H9 (cell line): ENCODE results near the gene CRP. TPM values are rescaled to one million over a fixed set of nuclear protein-coding genes. Genes with fewer than 3 reads are reported as not detected.

Source experiments
- DNase-seq: peaks from one replicate; pipeline ENCODE4 v3.0.0-alpha.2; 2017
- H2AFZ ChIP-seq: one replicate; pipeline ENCODE4 v1.6.1; 2013; ENCODE audit warnings: mild to moderate bottlenecking, low read length, control low read depth, moderate library complexity
- H2AK5ac ChIP-seq: 2 replicates; pipeline ENCODE4 v1.6.1; 2013; ENCODE audit warnings: low read length, control low read depth, mixed read lengths; ENCODE audit not compliant: insufficient read length
- H2BK120ac ChIP-seq: one replicate; pipeline ENCODE4 v1.6.1; 2013; ENCODE audit warnings: low read depth, mild to moderate bottlenecking, low read length, control low read depth, inconsistent platforms; ENCODE audit not compliant: poor library complexity, severe bottlenecking
- H2BK12ac ChIP-seq: 2 replicates; pipeline ENCODE4 v1.6.1; 2013; ENCODE audit warnings: low read length, control low read depth, mixed read lengths, low read depth; ENCODE audit not compliant: insufficient read length
- H2BK15ac ChIP-seq: 2 replicates; pipeline ENCODE4 v1.6.1; 2013; ENCODE audit warnings: low read depth, low read length, control low read depth
- H2BK20ac ChIP-seq: one replicate; pipeline ENCODE4 v1.6.1; 2013; ENCODE audit warnings: low read depth, mild to moderate bottlenecking, low read length, control low read depth, inconsistent platforms; ENCODE audit not compliant: poor library complexity, severe bottlenecking
- H2BK5ac ChIP-seq: 2 replicates; pipeline ENCODE4 v1.6.1; 2013; ENCODE audit warnings: low read length, control low read depth, mixed read lengths; ENCODE audit not compliant: insufficient read length
- H3K14ac ChIP-seq: 2 replicates; pipeline ENCODE4 v1.6.1; 2013; ENCODE audit warnings: low read length, control low read depth; ENCODE audit not compliant: insufficient read depth
- H3K18ac ChIP-seq: 2 replicates; pipeline ENCODE4 v1.6.1; 2013; ENCODE audit warnings: low read depth, mild to moderate bottlenecking, mixed read lengths, low read length, control low read depth; ENCODE audit not compliant: insufficient read length
- H3K23ac ChIP-seq: 2 replicates; pipeline ENCODE4 v1.6.1; 2013; ENCODE audit warnings: low read length, control low read depth, mixed read lengths, low read depth; ENCODE audit not compliant: insufficient read length
- H3K23me2 ChIP-seq: 2 replicates; pipeline ENCODE4 v1.6.1; 2013; ENCODE audit warnings: low read depth, mild to moderate bottlenecking, mixed read lengths, low read length, control low read depth; ENCODE audit not compliant: insufficient read length, poor library complexity, severe bottlenecking
- H3K27ac ChIP-seq: 2 replicates; pipeline ENCODE4 v1.5.1; 2013; ENCODE audit warnings: low read length, control low read depth, mixed read lengths, low read depth; ENCODE audit not compliant: insufficient read length
- H3K27me3 ChIP-seq: 2 replicates; pipeline ENCODE4 v1.6.1; 2013; ENCODE audit warnings: low read length, control low read depth, inconsistent platforms; ENCODE audit not compliant: insufficient read depth
- H3K4ac ChIP-seq: 2 replicates; pipeline ENCODE4 v1.6.1; 2013; ENCODE audit warnings: low read depth, mild to moderate bottlenecking, control low read depth, inconsistent platforms, low read length, moderate library complexity
- H3K4me1 ChIP-seq: 2 replicates; pipeline ENCODE4 v1.6.1; 2013; ENCODE audit warnings: low read length, control low read depth, inconsistent platforms; ENCODE audit not compliant: insufficient read depth
- H3K4me2 ChIP-seq: 2 replicates; pipeline ENCODE4 v1.6.1; 2013; ENCODE audit warnings: low read length, control low read depth, mixed read lengths; ENCODE audit not compliant: insufficient read length, insufficient read depth
- H3K56ac ChIP-seq: 2 replicates; pipeline ENCODE4 v1.6.1; 2013; ENCODE audit warnings: low read depth, mild to moderate bottlenecking, mixed read lengths, low read length, control low read depth; ENCODE audit not compliant: insufficient read length
- H3K79me1 ChIP-seq: 2 replicates; pipeline ENCODE4 v1.6.1; 2013; ENCODE audit warnings: low read depth, mild to moderate bottlenecking, moderate library complexity, low read length, control low read depth, inconsistent platforms; ENCODE audit not compliant: insufficient read depth, poor library complexity, severe bottlenecking
- H3K79me2 ChIP-seq: 2 replicates; pipeline ENCODE4 v1.6.1; 2013; ENCODE audit warnings: low read length, control low read depth, inconsistent platforms; ENCODE audit not compliant: insufficient read depth
- H3K9ac ChIP-seq: 2 replicates; pipeline ENCODE4 v1.6.1; 2013; ENCODE audit warnings: low read length, control low read depth, mixed read lengths; ENCODE audit not compliant: insufficient read length; ENCODE audit errors: extremely low read depth
- H3K9me3 ChIP-seq: one replicate; pipeline ENCODE4 v1.6.1; 2013; ENCODE audit warnings: low read depth, low read length, inconsistent platforms; ENCODE audit not compliant: control insufficient read depth
- H3T11ph ChIP-seq: one replicate; pipeline ENCODE4 v1.6.1; 2013; ENCODE audit warnings: mild to moderate bottlenecking, low read length, control low read depth, inconsistent platforms
- H4K20me1 ChIP-seq: one replicate; pipeline ENCODE4 v1.6.1; 2013; ENCODE audit not compliant: control insufficient read depth, insufficient read length, insufficient read depth
- H4K5ac ChIP-seq: 2 replicates; pipeline ENCODE4 v1.6.1; 2013; ENCODE audit warnings: low read depth, mild to moderate bottlenecking, mixed read lengths, low read length, control low read depth; ENCODE audit not compliant: insufficient read length
- H4K8ac ChIP-seq: replicated peaks from 2 replicates; pipeline ENCODE4 v1.6.1; 2013; ENCODE audit warnings: low read length, control low read depth, mixed read lengths, low read depth; ENCODE audit not compliant: insufficient read length
- H4K91ac ChIP-seq: 2 replicates; pipeline ENCODE4 v1.6.1; 2013; ENCODE audit warnings: low read depth, mild to moderate bottlenecking, moderate library complexity, mixed read lengths, low read length, control low read depth; ENCODE audit not compliant: insufficient read length
- H3K27ac Mint-ChIP-seq, 3 experiments: 2 replicates in 2 of 3; 3 replicates in 1 of 3; pipeline ENCODE4 v1.8.0; 2020 to 2021; ENCODE audit warnings: mixed read lengths in 3 of 3, mild to moderate bottlenecking in 1 of 3, moderate library complexity in 1 of 3
- H3K27me3 Mint-ChIP-seq: 2 replicates; pipeline ENCODE4 v1.8.0; 2021; ENCODE audit warnings: low read depth, mild to moderate bottlenecking, moderate library complexity, mixed read lengths
- H3K36me3 Mint-ChIP-seq, 3 experiments: 2 replicates in 2 of 3; 3 replicates in 1 of 3; pipeline ENCODE4 v1.8.0; 2020 to 2021; ENCODE audit warnings: low read depth in 3 of 3, mixed read lengths in 3 of 3; ENCODE audit not compliant: insufficient read depth in 1 of 3
- H3K4me1 Mint-ChIP-seq, 2 experiments: 2 replicates each; pipeline ENCODE4 v1.8.0; 2020; ENCODE audit warnings: mixed read lengths in 2 of 2
- H3K4me3 Mint-ChIP-seq, 2 experiments: 2 replicates in 1 of 2; 3 replicates in 1 of 2; pipeline ENCODE4 v1.8.0; 2020 to 2021; ENCODE audit warnings: mild to moderate bottlenecking in 2 of 2, mixed read lengths in 2 of 2, moderate library complexity in 1 of 2
- H3K9me3 Mint-ChIP-seq, 2 experiments: 2 replicates in 1 of 2; 3 replicates in 1 of 2; pipeline ENCODE4 v1.8.0; 2020; ENCODE audit warnings: mild to moderate bottlenecking in 2 of 2, mixed read lengths in 2 of 2, moderate library complexity in 1 of 2
- CTCF ChIP-seq: fragments of 200-600 bp; sonication (generic); conservative IDR thresholded peaks from 3 replicates; pipeline ENCODE4 v1.8.0; 2021; ENCODE audit warnings: antibody characterized with exemption, mild to moderate bottlenecking
- WGBS: extraction: QIAGEN DNeasy Blood & Tissue Kit; methylation state at CpG from one replicate; pipeline ENCODE4 v1.1.7; 2013; ENCODE audit warnings: missing lambda C conversion rate, low lambda C conversion rate, mixed read lengths; ENCODE audit not compliant: insufficient read length; ENCODE audit errors: extremely low coverage; 5-methylcytosine and 5-hydroxymethylcytosine counted together
- total RNA-seq: library from RNA; stranded (reverse); gene quantifications from 2 replicates; pipeline ENCODE4 v1.2.1, GENCODE V29; 2021

The CRP gene
- total RNA-seq, 1 experiment from 2014 or later: not detected

DNA sequence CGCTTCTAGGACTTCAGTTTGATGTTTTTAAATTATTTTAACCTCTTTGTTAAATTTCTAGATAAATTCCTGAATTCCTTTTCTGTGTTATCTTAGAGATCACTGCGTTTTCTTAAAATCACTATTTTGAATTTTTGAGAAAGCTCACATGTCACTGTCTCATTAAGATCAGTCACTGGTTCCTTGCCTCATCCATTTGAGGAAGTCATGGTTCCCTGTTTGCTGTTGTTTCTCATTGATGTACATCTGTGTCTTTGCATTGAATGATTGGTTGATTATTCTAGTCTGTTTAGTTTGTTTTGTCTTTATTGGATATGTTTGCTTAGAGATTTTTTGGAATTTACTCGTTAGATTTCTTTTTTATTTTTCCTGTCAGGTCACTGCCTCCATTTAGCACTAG lies 50.1 kb downstream of the CRP start:
- Histone ChIP-seq H3K23me2 (no peaks in the 10 kb centered on the region), H4K5ac (no peak overlapping the region), H3T11ph (no peak overlapping the region), H2BK20ac (no peak overlapping the region), H3K79me2 (no peaks in the 10 kb centered on the region), H3K18ac (no peak overlapping the region), H4K91ac (no peak overlapping the region), H3K4ac (no peak overlapping the region), H3K23ac (no peak overlapping the region), H2BK120ac (no peak overlapping the region), H2AK5ac (no peak overlapping the region), H2AFZ (no peak overlapping the region), H3K27me3 (no peaks in the 10 kb centered on the region), H3K9me3 (no peaks in the 10 kb centered on the region), H3K4me2 (no peak overlapping the region), H3K27ac (no peak overlapping the region), H2BK12ac (no peak overlapping the region), H3K14ac (no peak overlapping the region), H3K79me1 (no peaks in the 10 kb centered on the region), H4K20me1 (no peaks in the 10 kb centered on the region), H4K8ac (no peak overlapping the region), H2BK5ac (no peak overlapping the region), H2BK15ac (no peak overlapping the region), H3K56ac (no peak overlapping the region), H3K9ac (no peak overlapping the region), H3K4me1 (no peaks in the 10 kb centered on the region)
- Mint-ChIP-seq H3K4me3 (no peak overlapping the region), H3K27ac (no peak overlapping the region), H3K27me3 (peaks cover 4% of the 10 kb centered on the region), H3K9me3 (peaks cover 0 to 22% of the 10 kb centered on the region in 2 experiments; a peak in 2 of 5 replicates), H3K36me3 (peaks cover 0 to 5% (median 1%) of the 10 kb centered on the region in 3 experiments; a peak in 2 of 7 replicates), H3K4me1 (no peaks in the 10 kb centered on the region)
- TF ChIP-seq CTCF: no peak
- no peak for DNase-seq
- WGBS: no CpG with 5 or more reads among the region's 3 CpGs
